SIG-M5 (cell line): Measurements from ENCODE around the gene ATP2B1.

Source experiments
- DNase-seq: peaks from one replicate; lab custom pipeline; 2025; lab: John Stamatoyannopoulos, UW

Gene ATP2B1

DNA sequence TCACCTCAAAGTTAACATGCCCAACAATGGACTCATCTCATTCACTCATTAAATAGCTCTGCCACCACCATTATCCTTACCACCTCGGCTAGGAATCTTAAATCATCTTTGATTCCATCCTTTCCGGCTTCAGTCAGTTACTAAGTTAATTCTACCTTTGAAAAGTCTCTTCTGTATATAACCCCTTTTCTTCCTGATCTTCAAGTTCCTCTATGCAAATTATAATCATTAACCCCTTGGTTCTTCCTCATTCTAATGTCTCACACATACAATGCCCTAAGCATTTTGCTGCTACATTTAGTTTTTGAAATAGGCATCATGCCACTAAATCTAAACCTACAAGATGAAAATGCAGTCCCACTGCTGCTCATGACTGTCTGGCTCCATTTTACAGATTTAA, 51.6 kb downstream of the ATP2B1 start:
- DNase-seq = no peak

DNA sequence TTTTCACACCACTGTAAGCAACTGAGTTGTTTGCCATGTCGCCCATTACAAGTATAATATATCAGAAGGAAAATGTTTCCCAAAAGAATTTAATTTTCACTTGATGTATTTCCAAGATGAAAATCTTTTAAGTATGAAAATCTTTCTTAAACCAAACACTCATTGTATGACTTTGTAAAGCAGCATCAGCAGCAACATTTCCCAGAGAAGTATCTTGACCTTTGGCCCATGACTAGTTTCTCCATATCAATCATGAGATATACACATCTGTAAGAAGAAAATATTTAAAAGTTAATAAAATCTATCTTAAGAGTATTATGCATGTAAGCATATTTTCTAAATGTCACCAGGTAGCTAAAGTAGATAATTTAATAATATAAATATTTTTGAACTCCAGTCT, 52.8 kb downstream of the ATP2B1 start:
- DNase-seq = no peak

DNA sequence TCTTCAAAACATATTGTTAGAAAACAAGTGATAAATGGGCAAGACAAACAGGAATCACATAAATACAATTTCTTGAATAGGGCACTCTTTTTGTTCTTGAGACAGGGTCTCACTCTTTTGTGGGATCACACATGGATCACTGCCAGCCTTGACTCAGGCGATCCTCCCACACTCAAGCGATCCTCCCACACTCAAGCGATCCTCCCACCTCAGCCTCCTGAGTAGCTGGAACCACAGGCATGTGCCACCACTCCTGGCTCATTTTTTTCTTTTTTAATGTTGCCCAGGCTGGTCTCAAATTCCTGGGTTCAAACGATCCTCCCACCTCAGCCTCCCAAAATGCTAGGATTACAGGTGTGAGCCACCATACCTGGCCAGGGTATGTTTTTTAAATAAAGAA, 57.4 kb downstream of the ATP2B1 start:
- no peak for DNase-seq

DNA sequence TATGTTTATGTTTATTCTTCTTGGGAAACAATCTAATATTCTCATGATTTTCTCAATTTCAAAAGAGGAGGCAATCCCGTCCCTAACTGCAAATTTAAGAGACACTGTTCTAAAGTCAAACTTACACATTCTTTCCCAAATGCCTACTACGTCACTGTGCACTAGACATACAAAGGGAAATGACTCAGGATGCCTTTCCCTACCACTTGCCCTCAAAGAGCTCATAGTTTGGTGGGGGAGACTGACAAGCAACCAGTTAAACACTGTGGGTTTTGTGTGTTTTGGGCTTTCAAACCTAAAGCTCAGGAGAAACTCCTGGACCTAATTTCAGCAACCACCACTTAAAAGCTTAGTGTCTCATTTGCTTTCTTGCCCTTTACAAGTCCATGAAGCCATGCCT, 58.4 kb downstream of the ATP2B1 start:
- no peak for DNase-seq

DNA sequence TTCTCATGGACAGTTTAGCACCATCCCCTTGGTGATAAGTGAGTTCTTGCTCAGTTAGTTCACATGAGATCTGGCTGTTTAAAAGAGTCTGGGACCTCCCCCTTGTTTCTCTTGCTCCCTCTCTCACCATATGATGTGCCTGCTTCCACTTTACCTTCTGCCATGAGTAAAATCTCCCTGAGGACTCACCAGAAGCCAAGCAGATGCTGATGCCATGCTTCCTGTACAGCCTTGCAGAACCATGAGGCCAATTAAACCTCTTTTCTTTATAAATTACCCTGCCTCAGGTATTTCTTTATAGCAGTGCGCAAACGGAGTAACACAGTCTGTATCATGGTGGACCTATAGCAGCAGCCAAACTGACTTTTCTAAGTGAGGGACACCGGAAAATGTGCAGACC, 58.8 kb downstream of the ATP2B1 start:
- no peak for DNase-seq

DNA sequence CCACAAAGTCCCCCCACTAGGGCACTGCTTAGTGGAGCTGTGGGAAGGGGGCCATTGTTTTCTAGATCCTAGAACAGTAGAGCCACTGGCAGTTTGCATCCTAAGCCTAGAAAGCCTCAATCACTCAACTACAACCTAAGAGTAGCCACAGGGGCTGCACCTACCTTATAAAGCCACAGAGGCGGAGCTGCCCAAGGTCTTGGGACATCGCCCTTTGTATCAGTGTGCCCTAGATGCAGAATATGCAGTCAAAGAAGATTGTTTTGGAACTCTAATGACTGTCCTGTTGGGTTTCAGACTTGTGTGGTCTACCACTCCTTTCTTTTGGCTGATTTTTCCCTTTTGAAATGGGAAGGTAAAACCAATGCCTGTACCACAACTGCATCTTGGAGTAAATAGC, 59.5 kb downstream of the ATP2B1 start:
- DNase-seq = no peak

DNA sequence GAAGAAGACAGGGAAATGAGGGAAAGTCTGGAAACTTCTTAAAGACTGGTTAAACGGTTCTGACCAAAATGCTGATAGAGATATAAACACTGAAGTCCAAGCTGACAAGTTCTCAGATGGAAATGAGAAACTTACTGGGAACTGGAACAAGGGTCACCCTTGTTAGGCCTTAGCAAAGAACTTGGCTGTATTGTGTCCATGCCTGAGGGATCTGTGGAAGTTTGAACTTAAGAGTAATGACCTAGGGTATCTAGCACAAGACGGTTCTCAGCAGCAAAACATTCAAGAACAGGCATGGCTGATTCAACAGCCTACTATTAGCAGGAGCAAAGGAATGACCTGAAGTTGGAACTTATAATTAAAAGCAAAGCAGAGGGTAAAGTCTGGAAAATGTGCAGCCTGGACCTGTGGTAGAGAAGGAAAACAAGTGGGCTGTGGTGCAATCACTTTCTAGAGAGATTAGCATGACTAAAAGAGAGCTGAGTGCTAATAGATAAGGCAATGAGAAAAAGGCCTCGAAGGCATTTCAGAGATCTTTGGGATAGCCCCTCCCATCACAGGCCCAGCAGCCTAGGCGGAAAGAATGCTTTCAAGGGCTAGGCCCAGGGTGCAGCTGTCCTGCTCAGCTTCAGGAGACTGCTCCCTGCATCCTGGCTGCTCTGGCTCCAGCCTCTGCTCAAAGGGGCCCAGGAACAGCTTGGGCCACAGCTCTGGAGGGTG, 60.3 kb downstream of the ATP2B1 start:
- DNase-seq = no peak

DNA sequence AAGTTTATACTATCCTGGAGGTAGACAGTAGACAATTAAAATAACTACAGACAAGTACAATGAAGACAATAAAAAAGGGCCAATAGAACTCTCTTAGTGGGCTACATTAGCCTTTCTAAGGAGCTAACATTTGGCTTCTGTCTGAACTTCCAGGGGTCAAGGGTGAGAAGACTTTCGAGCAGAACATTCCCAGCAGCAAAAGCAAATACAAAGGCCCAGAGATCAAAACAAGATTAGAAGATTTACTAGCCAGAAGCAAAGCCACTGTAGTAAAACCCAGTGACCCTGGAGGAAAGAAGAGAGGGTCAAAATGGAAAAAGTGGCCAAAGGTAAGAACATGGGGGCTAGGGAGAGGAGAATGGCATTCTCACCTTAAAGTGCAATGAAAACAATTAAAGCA, 63.2 kb downstream of the ATP2B1 start:
- no peak for DNase-seq

DNA sequence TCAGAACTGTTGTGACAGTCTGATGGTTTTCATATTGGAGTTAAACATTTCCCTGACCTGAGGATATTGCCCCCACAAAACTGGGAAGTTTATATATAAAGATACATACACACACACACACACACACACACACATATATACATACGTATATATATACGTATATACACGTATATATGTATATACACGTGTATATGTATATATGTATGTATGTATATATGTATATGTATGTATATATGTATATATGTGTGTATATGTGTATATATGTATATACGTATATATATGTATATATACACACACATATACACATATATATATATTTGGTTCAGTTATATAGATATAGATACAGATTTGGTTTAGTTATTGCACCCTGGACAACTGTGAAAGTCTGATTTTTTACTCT, 65.7 kb downstream of the ATP2B1 start:
- DNase-seq = no peak

DNA sequence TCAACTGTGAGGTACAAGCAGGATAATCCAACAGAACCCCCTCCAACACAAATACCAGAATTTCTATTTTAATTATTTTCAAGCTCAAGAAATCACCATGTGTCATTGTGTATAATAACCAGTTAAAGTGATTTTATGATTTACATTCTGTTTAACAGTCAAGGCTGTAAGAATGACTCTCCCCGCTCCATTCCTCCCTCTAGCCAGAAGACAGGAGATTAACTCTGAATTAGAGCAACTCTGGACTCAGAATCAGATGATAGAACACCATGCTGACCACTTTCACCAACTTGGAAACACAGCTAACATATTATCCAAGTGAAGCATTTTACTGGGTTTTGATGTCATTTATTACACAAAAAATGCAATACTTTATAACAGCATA, 71.9 kb downstream of the ATP2B1 start:
- DNase-seq = no peak

DNA sequence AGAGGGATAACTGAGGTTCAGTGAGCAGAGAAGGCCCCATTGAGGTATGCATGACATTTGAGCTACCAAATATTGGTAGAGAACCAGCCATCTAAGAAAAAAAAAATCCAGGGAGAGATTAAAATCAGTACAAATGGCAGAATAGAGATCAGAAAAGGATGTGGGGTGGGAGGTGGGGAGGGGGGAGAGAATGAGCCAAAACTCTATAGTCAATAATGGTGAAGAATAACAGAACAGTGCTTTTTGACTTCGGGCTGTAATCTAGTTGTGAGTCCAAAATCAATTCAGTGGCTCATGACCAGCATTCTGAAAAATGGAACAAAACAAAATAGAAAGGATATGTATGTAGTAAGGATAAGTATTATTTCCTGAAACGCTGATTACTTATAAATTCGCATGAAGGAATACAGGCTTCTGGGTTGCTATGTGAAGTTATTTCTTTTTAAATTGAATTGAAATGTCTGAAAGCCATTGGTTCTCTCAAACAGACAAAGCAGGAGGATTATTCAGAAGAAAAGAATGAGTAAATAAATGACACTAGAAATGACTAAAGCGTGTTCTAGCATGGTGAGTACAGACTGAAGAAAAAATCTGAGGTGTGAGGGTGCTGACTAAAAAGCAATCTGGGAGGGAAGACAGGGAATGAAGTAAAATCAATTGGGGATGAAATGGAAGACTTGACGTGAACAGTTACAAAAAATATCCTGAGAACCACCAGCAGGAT, 72.4 kb downstream of the ATP2B1 start:
- no peak for DNase-seq

DNA sequence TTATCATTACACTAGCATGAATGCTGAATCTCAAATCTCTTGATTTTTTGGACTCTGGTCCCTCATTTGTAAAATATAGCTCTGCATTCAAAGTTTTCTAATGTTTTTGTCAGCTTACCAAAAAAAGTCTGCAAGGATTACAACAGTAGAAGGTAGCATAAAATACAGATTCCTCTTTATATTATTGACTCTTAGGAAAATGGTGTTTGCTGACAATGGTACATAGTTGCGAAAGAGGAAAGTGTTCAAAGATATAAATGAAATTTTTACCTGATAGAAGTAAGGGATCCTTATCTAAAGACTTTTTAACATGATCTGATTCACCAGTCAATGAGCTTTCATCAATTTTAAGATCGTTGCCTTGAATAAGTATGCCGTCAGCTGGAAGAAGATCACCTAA, 74.1 kb downstream of the ATP2B1 start:
- no peak for DNase-seq

DNA sequence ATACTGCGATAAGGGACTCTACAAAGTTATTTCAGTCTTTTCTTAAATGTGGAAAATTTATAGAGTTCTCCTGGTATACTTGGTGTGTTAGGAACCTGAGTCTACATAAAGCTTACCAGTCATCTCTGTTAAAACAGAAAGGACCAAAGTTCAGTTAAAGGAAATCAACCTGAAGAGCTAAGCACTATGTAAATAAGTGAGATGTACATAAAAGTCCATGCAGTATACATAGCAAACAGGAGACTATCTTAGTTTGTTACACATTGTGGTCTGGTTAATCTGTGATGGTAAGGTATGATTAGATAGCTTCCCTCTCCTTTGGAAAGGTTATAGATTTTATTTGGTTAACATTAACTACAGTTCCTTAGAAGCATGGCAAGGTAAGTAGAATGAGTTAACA, 75.9 kb downstream of the ATP2B1 start:
- DNase-seq = no peak

DNA sequence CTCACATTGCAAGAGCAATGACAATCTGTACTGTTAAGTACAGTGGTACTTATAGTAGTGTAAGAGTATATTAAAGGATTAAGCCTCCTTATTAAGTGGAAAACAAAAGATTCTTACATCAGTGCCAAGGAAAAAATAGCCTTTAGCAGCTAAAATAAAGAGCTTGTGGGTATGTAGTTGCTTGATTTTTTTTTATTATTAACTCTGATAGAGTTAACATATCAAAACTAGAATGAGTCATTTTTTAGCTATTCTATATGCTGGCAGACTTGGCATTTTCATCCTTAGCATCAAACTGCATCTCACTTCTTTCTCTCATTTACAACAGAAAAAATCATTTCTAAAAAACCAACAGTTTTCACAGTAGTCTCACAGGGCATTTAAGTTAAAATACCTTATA, 86.5 kb downstream of the ATP2B1 start:
- DNase-seq = no peak

DNA sequence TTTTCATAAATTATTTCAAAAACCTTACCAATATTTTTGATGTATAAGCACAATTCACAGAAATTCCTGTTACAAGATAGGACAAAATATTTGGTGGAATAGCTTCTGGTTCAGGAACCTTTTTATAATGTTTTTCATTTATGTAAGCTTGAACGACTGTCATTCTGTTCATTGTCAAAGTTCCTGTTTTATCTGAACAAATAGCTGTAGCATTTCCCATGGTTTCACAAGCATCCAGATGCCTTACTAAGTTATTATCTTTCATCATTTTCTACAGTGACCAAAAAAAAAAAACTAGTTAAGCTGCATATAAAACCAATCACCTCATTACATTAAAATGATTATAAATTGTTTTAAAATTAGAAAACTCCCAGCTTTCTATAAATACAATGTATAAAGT, 87.1 kb downstream of the ATP2B1 start:
- DNase-seq = no peak

DNA sequence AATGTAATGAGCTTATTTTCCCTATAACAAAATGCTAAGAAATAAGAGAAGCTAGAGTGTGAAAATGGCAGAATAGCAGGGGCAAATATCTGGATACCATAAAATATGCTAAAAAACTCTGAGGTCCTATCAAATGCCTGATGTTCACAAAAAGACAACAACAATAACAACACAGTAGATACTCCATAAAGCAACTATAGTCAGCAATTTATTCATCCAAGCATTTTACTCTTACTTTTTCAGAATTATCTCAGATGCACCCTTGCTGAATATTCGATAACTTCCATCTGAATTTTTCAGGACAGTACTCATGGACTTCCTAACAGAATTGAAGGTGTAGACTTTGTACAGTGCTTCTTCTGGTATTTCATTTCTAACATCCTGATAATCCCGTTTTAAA, 88.9 kb downstream of the ATP2B1 start:
- DNase-seq = no peak

DNA sequence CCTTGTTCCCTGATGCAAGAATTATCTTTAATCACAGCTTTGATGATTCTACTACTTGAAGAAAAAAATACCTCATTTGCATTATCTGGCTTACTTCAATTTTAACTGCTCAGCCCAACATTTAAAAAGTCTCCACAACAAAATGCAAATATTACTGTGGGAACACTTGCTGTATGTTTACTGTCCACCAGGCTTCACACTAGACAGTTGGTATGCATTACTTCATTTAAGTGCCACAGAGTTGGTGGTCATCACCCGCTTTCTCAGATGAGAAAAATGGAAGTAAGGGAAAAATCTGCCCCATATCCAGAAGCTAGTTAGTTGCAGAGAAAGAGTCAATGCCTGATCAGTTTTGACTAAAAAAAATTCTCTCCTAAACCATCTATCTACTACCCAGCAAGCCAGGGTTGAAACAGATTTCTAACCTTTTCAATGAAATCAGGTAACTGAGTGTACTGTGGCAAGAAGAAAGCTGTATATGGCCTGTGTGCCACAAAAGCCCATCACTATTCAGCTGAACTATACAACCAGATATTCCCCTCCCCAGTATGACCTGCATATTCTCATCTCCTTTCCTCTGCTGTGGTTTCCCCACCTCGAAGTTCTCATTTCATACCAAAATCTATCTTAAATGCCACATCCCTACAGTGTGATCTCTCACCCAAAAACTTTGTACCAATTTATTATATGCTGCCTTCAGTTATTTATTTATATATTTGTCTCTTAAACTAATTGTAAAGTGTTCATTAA, 90.3 kb downstream of the ATP2B1 start:
- no peak for DNase-seq

DNA sequence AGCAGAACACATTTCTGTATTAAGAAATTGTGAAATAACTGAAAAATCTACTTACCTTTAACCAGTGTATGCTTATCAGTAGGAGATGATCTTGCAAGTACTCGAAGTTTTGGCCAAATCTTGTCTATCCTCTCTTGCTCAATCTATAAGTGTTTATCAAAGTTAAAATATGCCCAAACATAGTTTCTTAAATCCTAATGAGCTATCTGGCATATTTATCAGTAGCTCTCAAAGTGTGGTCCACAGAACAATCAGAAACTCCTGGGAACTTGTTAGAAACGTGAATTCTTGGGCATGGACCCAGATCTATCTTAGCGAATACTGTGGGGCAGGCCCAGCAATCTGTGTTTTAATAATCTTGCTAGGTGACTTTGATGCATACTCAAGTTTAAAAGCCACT, 98.3 kb downstream of the ATP2B1 start:
- DNase-seq = no peak

DNA sequence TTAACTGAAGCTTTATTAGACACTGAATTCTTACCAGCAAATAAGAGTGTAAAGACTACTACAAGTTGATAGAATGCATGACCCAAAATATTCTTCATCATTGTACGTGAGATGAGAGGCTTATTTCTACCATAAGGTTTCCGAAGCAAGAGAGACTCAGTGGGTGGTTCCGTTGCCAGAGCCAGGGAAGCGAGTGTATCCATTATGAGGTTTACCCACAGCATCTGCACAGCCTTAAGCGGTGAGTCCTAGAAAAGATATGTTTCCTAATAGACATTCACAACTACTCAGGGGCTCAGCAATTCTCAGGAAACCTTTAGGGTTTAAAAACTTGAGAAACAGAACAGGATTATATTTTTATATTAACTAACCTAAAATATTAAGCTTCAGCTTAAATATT, 105.0 kb downstream of the ATP2B1 start:
- no peak for DNase-seq

DNA sequence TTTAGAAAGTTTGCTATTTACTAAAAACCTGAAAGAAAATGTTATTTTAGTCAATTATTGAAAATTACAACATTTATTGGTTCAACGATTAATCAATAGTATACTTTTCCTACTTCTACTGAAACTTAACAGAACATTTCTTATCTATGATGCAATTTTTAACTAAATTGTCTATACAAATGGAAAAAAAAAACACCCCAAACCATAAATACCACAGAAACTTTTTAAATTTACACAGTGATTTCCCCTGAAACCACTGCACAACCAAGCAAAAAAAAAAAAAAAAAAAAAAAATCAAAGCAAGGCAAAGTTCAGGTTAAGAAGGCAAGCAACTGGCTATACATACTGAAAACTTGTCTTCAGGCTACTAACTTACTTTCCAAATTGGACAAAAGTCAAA, 110.9 kb downstream of the ATP2B1 start:
- DNase-seq = no peak

DNA sequence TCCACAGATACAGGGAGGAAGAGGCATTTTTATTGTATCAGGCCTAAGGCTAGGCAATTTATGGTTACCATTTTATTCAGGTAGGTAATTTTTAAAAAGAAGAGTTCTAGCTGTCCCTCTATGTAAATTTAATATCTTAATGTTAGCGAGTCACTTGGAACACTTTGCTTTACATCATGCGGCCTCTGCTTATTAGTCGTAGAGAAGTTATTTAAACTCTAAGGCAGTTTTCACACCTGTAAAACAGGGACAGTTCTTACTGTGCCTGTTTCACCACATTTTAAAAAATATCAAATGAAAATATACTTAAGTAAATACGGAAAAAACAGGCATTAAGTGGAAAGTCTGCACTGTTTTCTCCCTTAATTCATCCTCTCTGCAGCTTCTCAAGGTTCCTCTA, 111.4 kb downstream of the ATP2B1 start:
- no peak for DNase-seq

DNA sequence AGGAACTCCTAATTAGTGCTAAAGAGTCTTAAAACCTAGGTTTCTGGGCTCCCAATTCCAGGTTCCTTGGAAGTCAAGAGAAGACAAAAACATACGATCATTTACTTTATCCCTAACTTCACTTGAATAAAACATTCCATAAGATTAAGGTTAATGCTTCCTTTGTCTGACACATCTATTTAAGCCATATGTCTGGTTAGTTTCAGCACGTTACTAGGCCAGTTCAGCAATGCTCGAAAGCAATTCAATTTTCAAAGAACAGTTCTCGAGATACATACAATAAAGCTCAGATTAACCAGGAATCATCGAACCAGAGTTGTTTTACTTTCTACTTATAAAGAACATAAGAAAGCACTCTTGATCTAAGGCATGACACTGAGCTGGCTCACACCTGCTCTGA, 114.8 kb downstream of the ATP2B1 start:
- DNase-seq = no peak

DNA sequence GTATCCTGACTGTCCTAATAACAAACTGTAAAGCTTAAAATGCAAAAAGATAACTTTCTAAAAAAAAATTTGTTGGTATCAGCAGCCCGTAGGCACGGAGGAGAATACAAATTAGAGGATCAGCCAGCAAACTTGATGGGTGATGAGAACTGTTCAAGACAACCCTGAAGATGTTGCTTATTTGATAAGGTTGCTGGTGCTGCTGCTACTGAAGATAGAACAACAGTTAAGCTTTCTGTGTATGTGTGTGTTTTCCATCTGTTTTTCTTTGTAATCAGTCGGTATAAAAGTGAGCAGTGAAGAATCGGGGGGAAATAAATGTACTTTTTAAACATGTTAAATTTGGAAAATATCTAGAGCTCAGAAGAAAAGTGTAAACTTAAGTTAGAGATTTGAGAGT, 115.4 kb downstream of the ATP2B1 start:
- DNase-seq = no peak
